ENCODE measurements around the gene TRMT112.

Gene TRMT112

GRCh38 chr11:64290352-64291261, 26.8 kb downstream of the TRMT112 start:
- no peak for DNase-seq

- DNase-seq, result no peak
These were observed 28.3 kb downstream of the TRMT112 start for GRCh38 chr11:64289002-64289564.

GRCh38 chr11:64288353-64288750, 29.0 kb downstream of the TRMT112 start:
- no peak for DNase-seq

GRCh38 chr11:64287676-64288352, 29.5 kb downstream of the TRMT112 start:
- DNase-seq, result no peak

GRCh38 chr11:64286801-64287159, 30.6 kb downstream of the TRMT112 start:
- DNase-seq, result no peak

GRCh38 chr11:64285885-64286800, 31.2 kb downstream of the TRMT112 start:
- DNase-seq, result peak; percentile 38

- peak; percentile 94 for DNase-seq
These were observed 32.1 kb downstream of the TRMT112 start, which contains the start of gene GPR137 for GRCh38 chr11:64284962-64285884. Gene GPR137 (plus strand): TSS chr11:64285848. CDS start chr11:64286525, 677 bp downstream.

- peak; percentile 95 for DNase-seq
These were observed 33.1 kb downstream of the TRMT112 start, which contains the start of gene BAD for GRCh38 chr11:64284048-64284961. Gene BAD (minus strand): TSS chr11:64284665. CDS start chr11:64284368, 297 bp downstream.

GRCh38 chr11:64283092-64283491, 34.3 kb downstream of the TRMT112 start:
- DNase-seq, result no peak

- no peak for DNase-seq
These were observed 35.2 kb downstream of the TRMT112 start for GRCh38 chr11:64281957-64282770.

GRCh38 chr11:64278576-64279190, 38.7 kb downstream of the TRMT112 start:
- DNase-seq, result no peak

GRCh38 chr11:64276653-64277431, 40.5 kb downstream of the TRMT112 start:
- DNase-seq, result no peak

- no peak for DNase-seq
These were observed 41.5 kb downstream of the TRMT112 start for GRCh38 chr11:64275841-64276240.

- no peak for DNase-seq
These were observed 42.1 kb downstream of the TRMT112 start for GRCh38 chr11:64275031-64275800.

GRCh38 chr11:64269540-64270220, 47.7 kb downstream of the TRMT112 start:
- peak; percentile 98 for DNase-seq

- DNase-seq, result peak; percentile 55
These were observed 48.3 kb downstream of the TRMT112 start for GRCh38 chr11:64268893-64269539.

Data from CD4-positive, alpha-beta T cell treated with Interleukin-17A for 4 hours (primary cell).